HG03064 (cell line): ENCODE measurements around the gene TBX2.

Experiments used
- ATAC-seq: cut with Tn5 transposase; IDR thresholded peaks from one replicate; pipeline ENCODE4 v1.9.1; 2021; ENCODE audit warnings: low read depth; ENCODE audit not compliant: unreplicated experiment

Gene TBX2

GRCh38 chr17:61385577-61386236, 13.9 kb upstream of the TBX2 start:
- no peak for ATAC-seq

GRCh38 chr17:61386251-61386650, 13.4 kb upstream of the TBX2 start:
- no peak for ATAC-seq

GRCh38 chr17:61387011-61387410, 12.6 kb upstream of the TBX2 start:
- no peak for ATAC-seq

GRCh38 chr17:61387511-61388305, 11.9 kb upstream of the TBX2 start:
- no peak for ATAC-seq

GRCh38 chr17:61388561-61389356, 10.9 kb upstream of the TBX2 start:
- no peak for ATAC-seq

GRCh38 chr17:61389670-61390478, 9.8 kb upstream of the TBX2 start:
- ATAC-seq, result no peak

GRCh38 chr17:61390479-61390791, 9.2 kb upstream of the TBX2 start:
- ATAC-seq, result no peak

- ATAC-seq, result no peak
These were observed 7.9 kb upstream of the TBX2 start for GRCh38 chr17:61391595-61392291.

- no peak for ATAC-seq
These were observed 7.0 kb upstream of the TBX2 start for GRCh38 chr17:61392679-61393078.

- ATAC-seq, result no peak
These were observed 6.1 kb upstream of the TBX2 start for GRCh38 chr17:61393550-61393903.

- ATAC-seq, result no peak
These were observed 5.6 kb upstream of the TBX2 start for GRCh38 chr17:61393904-61394629.

- ATAC-seq, result no peak
These were observed 4.8 kb upstream of the TBX2 start for GRCh38 chr17:61394630-61395408.

- no peak for ATAC-seq
These were observed 4.1 kb upstream of the TBX2 start for GRCh38 chr17:61395409-61395982.

- ATAC-seq, result no peak
These were observed 3.6 kb upstream of the TBX2 start for GRCh38 chr17:61395983-61396585.

GRCh38 chr17:61396586-61397085, 3.0 kb upstream of the TBX2 start:
- ATAC-seq, result no peak

GRCh38 chr17:61397086-61397842, 2.4 kb upstream of the TBX2 start:
- ATAC-seq, result no peak

- no peak for ATAC-seq
These were observed 917 bp upstream of the TBX2 start for GRCh38 chr17:61398721-61399130.
